Motor neuron (in vitro differentiated cells): Measurements from ENCODE around the gene LRRC47. TPM values are rescaled to one million over a fixed set of nuclear protein-coding genes. Genes with fewer than 3 reads are reported as not detected.
A peak's percentile ranks its signal among the peaks of the same experiment; 100 is the strongest.

Source experiments
- ATAC-seq, 8 experiments: fragments of 200-7000 bp; cut with Tn5 transposase; replicated peaks in 6 of 8; 2 replicates each; pipeline ENCODE4 v1.8.0; 2021; ENCODE audit warnings: mild to moderate bottlenecking in 8 of 8, moderate library complexity in 8 of 8
- H3K27ac ChIP-seq, 2 donors: fragments of 250-450 bp; sonication (Bioruptor Pico); 2 replicates each; pipeline ENCODE4 v1.9.0; 2021; ENCODE audit warnings: antibody characterized with exemption in 2 of 2, mild to moderate bottlenecking in 2 of 2, moderate library complexity in 1 of 2
- H3K4me1 ChIP-seq, 2 donors: fragments of 250-450 bp; sonication (Bioruptor Pico); replicated peaks in 1 of 2; 2 replicates each; pipeline ENCODE4 v1.6.1; 2021; ENCODE audit warnings: antibody characterized with exemption in 2 of 2, mild to moderate bottlenecking in 2 of 2, moderate library complexity in 1 of 2
- H3K4me3 ChIP-seq, 5 donors: fragments of 250-450 bp; sonication (Bioruptor Pico); 2 replicates each; pipeline ENCODE4 v1.9.0; 2021; ENCODE audit warnings: antibody characterized with exemption in 5 of 5, mild to moderate bottlenecking in 5 of 5, moderate library complexity in 4 of 5
- WGBS, 10 experiments: fragments of 450-650 bp; shearing (Covaris generic); methylation state at CpG; one replicate each; pipeline ENCODE4 v1.0.0; 2022; 5-methylcytosine and 5-hydroxymethylcytosine counted together
- in situ Hi-C, 9 experiments: fragments of 400-800 bp; cut with MboI; loops; one replicate each; pipeline ENCODE4 v1.15.0; 2021; ENCODE audit warnings: low sequenced_read_pairs in 9 of 9, low pct_unique_long_range_greater_than_20kb in 2 of 9; ENCODE audit not compliant: unreplicated experiment in 9 of 9
- total RNA-seq, 8 experiments: library from RNA; unstranded; fragments of 300-600 nt; gene quantifications; 2 replicates each; pipeline versions ENCODE4 v1.2.3 to v1.2.4, GENCODE V29; 2022

Gene LRRC47
- total RNA-seq, 8 experiments from 2014 or later = 27.4 to 59.1 (median 39.8) TPM

DNA sequence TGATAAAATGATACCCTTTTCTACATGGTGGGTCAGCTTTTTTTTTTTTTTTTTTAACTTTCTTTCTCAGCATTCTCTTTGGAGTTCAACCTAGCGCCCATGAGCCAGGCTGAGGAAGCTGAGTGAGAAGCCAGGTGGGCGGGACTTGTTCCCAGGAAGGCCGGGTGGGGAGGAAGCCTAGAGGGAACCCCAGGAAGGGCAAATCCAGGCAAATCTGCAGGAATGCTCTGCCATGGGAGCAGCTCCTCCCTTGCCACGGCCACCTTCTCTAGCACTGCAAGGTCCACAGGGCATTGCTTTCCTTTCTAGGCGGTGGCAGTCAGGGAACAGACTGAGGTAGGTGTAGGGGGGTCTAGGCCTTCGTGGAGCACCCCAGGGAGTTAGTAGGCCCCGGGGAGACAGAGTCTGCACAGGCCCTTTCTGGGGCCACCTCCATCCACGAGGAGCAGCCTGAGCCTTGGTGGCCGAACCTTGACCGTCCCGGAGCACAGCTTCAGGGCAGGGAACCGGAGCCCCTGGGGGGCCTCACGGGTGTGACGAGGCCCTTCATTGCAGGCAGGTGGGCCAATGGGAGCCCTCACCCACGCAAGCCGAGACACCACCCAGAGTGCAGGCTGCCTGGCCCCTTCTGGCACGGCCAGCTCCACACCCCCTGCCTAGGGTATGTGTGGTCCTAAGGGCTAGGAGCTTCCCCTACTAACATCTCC is 62.3 kb downstream of the LRRC47 start:
- no peak for ATAC-seq
- in situ Hi-C loops = no loop called here
- 61 to 86% (median 75%) methylated on average over 1 to 15 of the region's 17 CpGs; no CpG with 5 or more reads in 4 of the 10 experiments for WGBS, 10 experiments

DNA sequence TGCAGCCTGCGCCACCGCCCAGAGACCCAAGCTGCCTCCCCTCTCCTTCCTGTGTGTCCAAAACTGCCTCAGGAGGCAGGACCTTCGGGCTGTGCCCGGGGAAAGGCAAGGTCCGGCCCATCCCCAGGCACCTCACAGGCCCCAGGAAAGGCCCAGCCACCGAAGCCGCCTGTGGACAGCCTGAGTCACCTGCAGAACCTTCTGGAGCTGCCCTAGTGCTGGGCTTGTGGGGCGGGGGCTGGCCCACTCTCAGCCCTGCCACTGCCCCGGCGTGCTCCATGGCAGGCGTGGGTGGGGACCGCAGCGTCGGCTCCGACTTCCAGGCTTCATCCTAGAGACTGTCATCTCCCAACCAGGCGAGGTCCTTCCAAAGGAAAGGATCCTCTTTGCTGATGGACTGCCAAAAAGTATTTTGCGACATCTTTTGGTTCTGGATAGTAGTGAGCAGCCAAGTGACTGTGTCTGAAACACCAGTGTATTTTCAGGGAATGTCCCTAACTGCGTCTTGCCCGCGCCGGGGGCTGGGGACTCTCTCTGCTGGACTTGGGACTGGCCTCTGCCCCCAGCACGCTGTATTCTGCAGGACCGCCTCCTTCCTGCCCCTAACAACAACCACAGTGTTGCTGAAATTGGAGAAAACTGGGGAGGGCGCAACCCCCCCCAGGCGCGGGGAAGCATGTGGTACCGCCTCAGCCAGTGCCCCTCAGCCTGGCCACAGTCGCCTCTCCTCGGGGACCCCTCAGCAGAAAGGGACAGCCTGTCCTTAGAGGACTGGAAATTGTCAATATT is 63.0 kb downstream of the LRRC47 start:
- WGBS, 10 experiments = 17 to 100% (median 89%) methylated on average over 1 to 23 of the region's 29 CpGs; no CpG with 5 or more reads in 2 of the 10 experiments
- in situ Hi-C loops = no loop called here
- no peak overlapping the region for H3K4me3 ChIP-seq
- H3K27ac ChIP-seq = peak overlapping the region; percentile 43 to 62
- H3K4me1 ChIP-seq = peaks cover 17 to 27% of the 10 kb centered on the region in 2 donors
- peak in 1 of 8 experiments; percentile 26 for ATAC-seq

More for the DNA sequence above, 62.3 kb downstream of the LRRC47 start:
- Histone ChIP-seq H3K27ac (no peak overlapping the region), H3K4me3 (no peak overlapping the region), H3K4me1 (peaks cover 17 to 27% of the 10 kb centered on the region in 2 donors)

DNA sequence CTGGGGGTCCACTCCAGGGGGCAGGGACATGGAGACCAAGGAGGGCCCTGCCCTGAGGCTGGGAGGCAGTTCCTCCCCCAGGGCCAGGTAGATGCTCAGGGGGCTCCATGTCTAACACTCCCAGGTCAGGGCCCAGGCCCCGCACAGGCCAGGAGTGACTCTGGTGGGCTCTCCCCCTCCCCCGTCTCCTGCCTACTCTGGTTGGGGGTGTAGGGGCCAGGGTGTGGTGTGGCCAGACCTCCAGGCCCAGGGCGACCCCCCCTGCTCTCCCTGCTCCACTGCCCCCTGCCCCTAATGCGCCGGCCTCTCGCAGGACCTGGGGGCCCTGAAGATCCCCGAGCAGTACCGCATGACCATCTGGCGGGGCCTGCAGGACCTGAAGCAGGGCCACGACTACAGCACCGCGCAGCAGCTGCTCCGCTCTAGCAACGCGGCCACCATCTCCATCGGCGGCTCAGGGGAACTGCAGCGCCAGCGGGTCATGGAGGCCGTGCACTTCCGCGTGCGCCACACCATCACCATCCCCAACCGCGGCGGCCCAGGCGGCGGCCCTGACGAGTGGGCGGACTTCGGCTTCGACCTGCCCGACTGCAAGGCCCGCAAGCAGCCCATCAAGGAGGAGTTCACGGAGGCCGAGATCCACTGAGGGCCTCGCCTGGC is 63.7 kb downstream of the LRRC47 start:
- H3K4me3 ChIP-seq = no peak overlapping the region
- H3K27ac ChIP-seq = peak overlapping the region; percentile 43 to 62
- in situ Hi-C loops = no loop called here

GRCh38 chr1:3731583-3732433 is 64.5 kb downstream of the LRRC47 start:
- WGBS, 10 experiments = 55 to 69% (median 58%) methylated on average over 5 to 15 of the region's 25 CpGs; no CpG with 5 or more reads in 4 of the 10 experiments
- Histone ChIP-seq H3K4me1 (peaks cover 17 to 29% of the 10 kb centered on the region in 2 donors), H3K27ac (peak overlapping the region; percentile 43 to 62), H3K4me3 (no peak overlapping the region)
- ATAC-seq = peak in 4 of 8 experiments; percentile 10 to 21 (median 12)
- in situ Hi-C loops = no loop called here

More for the DNA sequence above, 63.7 kb downstream of the LRRC47 start:
- H3K4me1 ChIP-seq = peaks cover 17 to 27% of the 10 kb centered on the region in 2 donors
- WGBS, 10 experiments = 0 to 74% (median 50%) methylated on average over 3 to 17 of the region's 37 CpGs; no CpG with 5 or more reads in 6 of the 10 experiments
- ATAC-seq = peak in 7 of 8 experiments; percentile 18 to 70 (median 62)

DNA sequence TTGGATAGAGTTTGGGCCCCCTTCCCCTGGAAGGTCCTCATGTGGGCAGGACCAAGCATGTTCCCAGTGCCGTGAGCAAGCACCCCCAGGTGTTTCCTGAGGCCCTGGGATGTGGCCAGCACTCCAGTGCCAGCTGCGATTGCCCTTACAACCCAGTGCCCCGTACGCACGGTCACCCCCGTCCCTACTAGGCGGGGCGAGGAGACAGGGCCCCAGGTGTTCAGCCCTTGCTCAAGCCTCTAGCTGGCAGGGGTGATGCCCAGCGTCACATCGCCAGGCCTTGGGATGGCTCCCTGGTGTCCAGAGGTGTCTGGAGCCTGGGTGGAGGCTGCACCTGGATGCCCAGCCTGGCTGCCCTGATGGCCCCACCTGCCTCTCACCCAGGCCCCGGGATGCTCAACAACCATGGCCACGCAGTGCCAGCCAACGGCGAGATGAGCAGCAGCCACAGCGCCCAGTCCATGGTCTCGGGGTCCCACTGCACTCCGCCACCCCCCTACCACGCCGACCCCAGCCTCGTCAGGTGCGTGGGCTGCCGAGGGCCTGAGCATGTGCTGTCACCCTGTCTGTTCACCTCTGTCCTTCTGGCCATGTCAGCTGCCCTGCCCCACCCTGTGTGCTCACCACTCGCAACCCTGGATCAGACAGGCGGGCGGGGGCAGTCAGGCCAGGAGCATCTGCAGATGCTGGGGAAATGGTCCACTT is 65.6 kb downstream of the LRRC47 start:
- peaks cover 17 to 29% of the 10 kb centered on the region in 2 donors for H3K4me1 ChIP-seq
- in situ Hi-C loops = no loop called here
- no peak overlapping the region for H3K27ac ChIP-seq
- no peak for ATAC-seq
- H3K4me3 ChIP-seq = no peak overlapping the region
- WGBS, 10 experiments = 0 to 91% (median 76%) methylated on average over 1 to 13 of the region's 25 CpGs; no CpG with 5 or more reads in 4 of the 10 experiments

DNA sequence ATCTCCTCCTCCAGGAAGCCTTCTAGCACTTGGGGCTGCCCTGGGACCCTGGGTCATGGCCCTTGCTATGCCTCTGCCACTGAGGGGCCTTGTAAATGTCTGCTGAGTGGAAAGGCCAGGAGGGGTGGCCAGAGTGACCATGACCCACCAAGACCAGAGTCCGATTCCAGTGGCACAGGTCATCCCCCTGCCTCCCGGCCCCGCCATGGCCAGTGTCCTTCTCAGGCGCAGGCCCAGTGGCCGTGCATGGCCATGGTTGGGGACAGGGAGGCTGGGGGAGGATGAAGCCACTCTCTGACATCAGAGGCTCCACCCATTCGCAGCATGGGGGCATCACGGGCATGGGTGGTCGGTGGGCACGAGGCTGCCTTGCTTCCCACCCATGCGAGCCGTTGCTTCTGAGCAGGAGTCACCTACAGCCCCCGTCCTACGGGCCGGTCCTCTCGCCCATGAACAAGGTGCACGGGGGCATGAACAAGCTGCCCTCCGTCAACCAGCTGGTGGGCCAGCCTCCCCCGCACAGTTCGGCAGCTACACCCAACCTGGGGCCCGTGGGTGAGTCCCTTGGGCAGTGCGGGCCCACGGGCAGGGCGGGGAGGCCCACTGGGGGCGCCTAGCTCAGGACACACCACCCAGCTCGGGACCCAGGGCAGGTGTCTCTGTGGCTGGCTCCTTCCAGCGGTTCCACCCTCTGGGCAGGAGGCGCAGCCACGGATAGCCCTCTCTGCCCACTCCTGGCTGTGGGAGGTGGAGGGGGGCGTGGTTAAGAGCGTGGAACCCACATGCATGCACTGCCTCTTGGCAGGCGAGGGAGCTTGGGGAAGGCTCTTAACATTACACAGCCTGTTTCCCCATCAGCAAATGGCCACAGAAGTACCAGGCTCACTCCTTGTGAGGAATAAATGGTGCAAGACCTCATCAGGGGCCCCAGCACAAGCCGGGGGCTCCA is 66.4 kb downstream of the LRRC47 start:
- Histone ChIP-seq H3K4me1 (peaks cover 17 to 29% of the 10 kb centered on the region in 2 donors), H3K27ac (no peak overlapping the region), H3K4me3 (no peak overlapping the region)
- in situ Hi-C loops = no loop called here
- ATAC-seq = peak in 3 of 8 experiments; percentile 1 to 38 (median 2)
- 52 to 73% (median 67%) methylated on average over 2 to 8 of the region's 32 CpGs; no CpG with 5 or more reads in 5 of the 10 experiments for WGBS, 10 experiments

Other genes starting within 250 kb of the LRRC47 start
- 10 to 100 TPM in 1 of 8 experiments, 1 to 10 TPM in 5, under 1 TPM in 2; 0.40 to 14.0 (median 2.0) TPM for gene MEGF6, start 185.0 kb downstream of the LRRC47 start, total RNA-seq
- gene TPRG1L, start 171.5 kb downstream of the LRRC47 start, total RNA-seq = 10 to 100 TPM; 12.6 to 36.3 (median 25.7) TPM
- 10 to 100 TPM; 10.4 to 21.3 (median 17.1) TPM for gene WRAP73, start 146.4 kb downstream of the LRRC47 start, total RNA-seq
- gene TP73, start 144.0 kb downstream of the LRRC47 start, total RNA-seq = 1 to 10 TPM in 4 of 8 experiments, under 1 TPM in 4; 0.27 to 2.0 (median 0.83) TPM
- gene CCDC27, start 44.0 kb downstream of the LRRC47 start, total RNA-seq = 1 to 10 TPM in 1 of 8 experiments, under 1 TPM in 6, not detected in 1; 0.11 to 1.2 (median 0.25) TPM
- 1 to 10 TPM in 7 of 8 experiments, under 1 TPM in 1; 0.87 to 5.2 (median 2.7) TPM for gene SMIM1, start 23.7 kb downstream of the LRRC47 start, total RNA-seq
- gene CEP104, start 60.7 kb upstream of the LRRC47 start, total RNA-seq = 10 to 100 TPM; 12.2 to 26.5 (median 19.8) TPM
- gene DFFB, start 61.0 kb upstream of the LRRC47 start, total RNA-seq = 1 to 10 TPM; 2.5 to 8.2 (median 5.6) TPM
- 10 to 100 TPM; 11.7 to 34.0 (median 22.9) TPM for gene C1orf174, start 103.8 kb upstream of the LRRC47 start, total RNA-seq